Fibroblast of pulmonary artery (primary cell): Measurements from ENCODE around the gene BCAT1.

ENCODE experiments used
- DNase-seq: peaks from one replicate; pipeline ENCODE4 v3.0.0-alpha.2; 2010; ENCODE audit warnings: low read depth
- H3K4me3 ChIP-seq: replicated peaks from 2 replicates; pipeline ENCODE4 v1.5.1; 2011; ENCODE audit warnings: low read depth, mild to moderate bottlenecking, control low read depth, low read length, moderate library complexity
- CTCF ChIP-seq: IDR thresholded peaks from 2 replicates; pipeline ENCODE4 v1.5.1; 2011; ENCODE audit warnings: mild to moderate bottlenecking, control low read depth, low read length, inconsistent platforms; ENCODE audit errors: missing control alignments

BCAT1 gene

GRCh38 chr12:24798335-24798734, 150.6 kb downstream of the BCAT1 start:
- TF ChIP-seq CTCF: no peak
- DNase-seq: no peak
- H3K4me3 ChIP-seq: no peak overlapping the region

GRCh38 chr12:24797901-24798300, 151.0 kb downstream of the BCAT1 start:
- H3K4me3 ChIP-seq: no peak overlapping the region
- no peak for TF ChIP-seq CTCF
- no peak for DNase-seq

DNA sequence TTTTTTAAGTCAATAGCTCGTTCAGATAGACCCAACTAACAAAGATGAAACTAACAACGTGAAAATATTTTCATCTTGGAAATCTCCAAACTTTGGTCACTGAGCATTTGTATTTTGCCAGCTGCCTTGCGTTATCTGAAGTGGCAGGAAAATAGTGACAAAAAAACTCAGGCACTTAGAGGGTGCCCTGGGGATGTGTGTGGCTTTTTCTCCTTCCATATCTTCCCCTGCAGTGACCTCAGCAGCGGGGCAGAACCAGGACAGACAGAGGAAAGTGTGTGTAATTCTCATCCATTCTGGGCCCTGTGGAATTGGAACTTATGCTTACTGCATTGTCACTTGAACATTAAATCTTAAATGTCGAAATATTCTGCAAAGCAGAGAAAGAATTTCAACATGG, 152.0 kb downstream of the BCAT1 start:
- no peak overlapping the region for H3K4me3 ChIP-seq
- DNase-seq: no peak
- no peak for TF ChIP-seq CTCF

- DNase-seq: no peak
- TF ChIP-seq CTCF: no peak
- peak overlapping the region; percentile 14 for H3K4me3 ChIP-seq
Measured at GRCh38 chr12:24795699-24796347, 153.1 kb downstream of the BCAT1 start.

- H3K4me3 ChIP-seq: no peak overlapping the region
- no peak for TF ChIP-seq CTCF
- DNase-seq: no peak
Measured at GRCh38 chr12:24791622-24792021, 157.3 kb downstream of the BCAT1 start.

- no peak for DNase-seq
- TF ChIP-seq CTCF: no peak
- H3K4me3 ChIP-seq: no peak overlapping the region
Measured at GRCh38 chr12:24788886-24789285, 160.0 kb downstream of the BCAT1 start.

DNA sequence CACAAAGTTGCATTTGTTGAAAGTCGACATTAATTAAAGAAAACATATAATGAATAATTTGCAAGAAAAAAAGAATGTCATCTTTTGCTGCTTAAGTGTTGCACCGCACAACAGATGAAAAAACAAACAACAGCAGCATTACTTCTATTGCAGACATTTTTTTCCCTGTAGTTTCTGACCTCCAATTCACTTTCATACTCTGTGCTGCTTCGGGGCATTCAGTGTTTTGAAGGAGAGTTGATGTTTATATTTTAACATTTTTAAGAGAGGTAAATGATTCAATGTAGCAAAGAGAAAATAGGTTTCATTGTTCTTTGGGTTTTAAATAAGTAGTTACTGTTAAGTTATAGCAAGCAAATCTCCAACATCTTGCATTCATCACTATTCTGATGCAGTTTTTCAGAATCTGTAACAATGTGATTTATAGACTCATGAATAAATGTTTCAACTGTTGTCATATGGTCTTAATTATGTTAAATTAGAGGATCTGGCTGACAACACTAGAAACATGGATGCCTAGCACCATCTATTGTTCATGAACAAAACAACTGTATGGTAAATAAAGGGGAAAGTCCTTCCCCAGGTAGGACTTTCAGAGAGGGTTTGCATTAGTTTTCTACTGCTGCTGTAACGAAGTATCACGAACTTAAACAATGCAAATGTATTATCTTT, 168.1 kb downstream of the BCAT1 start:
- peak; percentile 13 for TF ChIP-seq CTCF
- no peak overlapping the region for H3K4me3 ChIP-seq
- peak; percentile 35 for DNase-seq
